IMR-90 (cell line): ENCODE data around the gene POLA2. TPM values are rescaled to one million over a fixed set of nuclear protein-coding genes. Genes with fewer than 3 reads are reported as not detected.
A peak's percentile ranks its signal among the peaks of the same experiment; 100 is the strongest.

Experiments
- ATAC-seq: fragments of 200-7000 bp; cut with Tn5 transposase; 2 replicates; pipeline ENCODE4 v1.9.1; 2020; ENCODE audit warnings: low read depth, mild to moderate bottlenecking, moderate library complexity
- BruUV-seq: library from RNA; stranded (reverse); fragments of 400-500 nt; replicated peaks from 2 replicates; lab custom pipeline; 2021; lab: Mats Ljungman, UMichigan
- CTCF ChIA-PET: fragments of 300-600 bp; formaldehyde crosslinking; extraction: SDS; loops from one replicate; lab custom pipeline; 2021; ENCODE audit warnings: antibody characterized with exemption; lab: Yijun Ruan, JAX
- POLR2A ChIA-PET: fragments of 300-600 bp; sonication (Branson Sonifier 250); formaldehyde crosslinking; loops from one replicate; lab custom pipeline; 2022; ENCODE audit warnings: antibody characterized with exemption; ENCODE audit not compliant: unreplicated experiment; lab: Charles Lee
- DNase-seq: peaks from one replicate; pipeline ENCODE4 v3.0.0; 2013
- H2AFZ ChIP-seq: replicated peaks from 2 replicates; pipeline ENCODE3; 2013; ENCODE audit warnings: low read length, mild to moderate bottlenecking; ENCODE audit not compliant: poor library complexity
- H2AK5ac ChIP-seq: 2 replicates; pipeline ENCODE4 v1.6.1; 2013; ENCODE audit warnings: low read depth, low read length, inconsistent platforms
- H2AK9ac ChIP-seq: replicated peaks from 2 replicates; pipeline ENCODE3; 2013; ENCODE audit warnings: mild to moderate bottlenecking, low read depth, low read length, moderate library complexity; ENCODE audit not compliant: poor library complexity
- H2BK120ac ChIP-seq: 2 replicates; pipeline ENCODE4 v1.6.1; 2013; ENCODE audit warnings: low read depth, low read length, inconsistent platforms
- H2BK15ac ChIP-seq: 3 replicates; pipeline ENCODE4 v1.6.1; 2013; ENCODE audit warnings: low read depth, low read length, inconsistent platforms
- H2BK20ac ChIP-seq: 2 replicates; pipeline ENCODE4 v1.6.1; 2013; ENCODE audit warnings: low read depth, mild to moderate bottlenecking, inconsistent platforms, low read length, moderate library complexity
- H2BK5ac ChIP-seq: 2 replicates; pipeline ENCODE4 v1.6.1; 2013; ENCODE audit warnings: mild to moderate bottlenecking, low read depth, low read length, inconsistent platforms; ENCODE audit not compliant: poor library complexity, severe bottlenecking
- H3K14ac ChIP-seq: replicated peaks from 2 replicates; pipeline ENCODE4 v1.6.1; 2013; ENCODE audit warnings: low read depth, low read length, inconsistent platforms
- H3K18ac ChIP-seq: 2 replicates; pipeline ENCODE4 v1.6.1; 2013; ENCODE audit warnings: low read depth, low read length, control low read depth
- H3K23ac ChIP-seq: 2 replicates; pipeline ENCODE4 v1.6.1; 2013; ENCODE audit warnings: low read depth, low read length, inconsistent platforms
- H3K27ac ChIP-seq: 2 replicates; pipeline ENCODE4 v1.5.1; 2013; ENCODE audit warnings: mild to moderate bottlenecking, control low read depth, low read length; ENCODE audit not compliant: insufficient read depth
- H3K27me3 ChIP-seq: 2 replicates; pipeline ENCODE4 v1.6.1; 2013; ENCODE audit warnings: low read length; ENCODE audit not compliant: control insufficient read depth, insufficient read depth
- H3K36me3 ChIP-seq: 2 replicates; pipeline ENCODE4 v1.6.1; 2013; ENCODE audit warnings: low read length, mixed read lengths; ENCODE audit not compliant: control insufficient read depth, insufficient read depth
- H3K4ac ChIP-seq: 2 replicates; pipeline ENCODE4 v1.6.1; 2013; ENCODE audit warnings: low read depth, low read length, inconsistent platforms
- H3K4me1 ChIP-seq: 2 replicates; pipeline ENCODE4 v1.6.1; 2013; ENCODE audit warnings: low read length, mixed read lengths; ENCODE audit not compliant: control insufficient read depth, insufficient read depth
- H3K4me2 ChIP-seq: 2 replicates; pipeline ENCODE4 v1.6.1; 2013; ENCODE audit warnings: low read depth, mild to moderate bottlenecking, control low read depth, low read length, moderate library complexity
- H3K4me3 ChIP-seq: 2 replicates; pipeline ENCODE4 v1.5.1; 2013; ENCODE audit warnings: low read depth, mild to moderate bottlenecking, control low read depth, low read length, moderate library complexity; ENCODE audit not compliant: insufficient read depth
- H3K56ac ChIP-seq: 2 replicates; pipeline ENCODE4 v1.6.1; 2013; ENCODE audit warnings: low read length, inconsistent platforms; ENCODE audit not compliant: insufficient read depth; ENCODE audit errors: extremely low read depth
- H3K79me1 ChIP-seq, 2 experiments: 2 replicates each; pipeline ENCODE4 v1.6.1; 2013; ENCODE audit warnings: low read length in 2 of 2, inconsistent platforms in 1 of 2, low read depth in 1 of 2
- H3K9ac ChIP-seq: 2 replicates; pipeline ENCODE4 v1.6.1; 2013; ENCODE audit warnings: low read depth, low read length, control low read depth
- H3K9me1 ChIP-seq: 2 replicates; pipeline ENCODE4 v1.6.1; 2013; ENCODE audit warnings: low read length, inconsistent platforms; ENCODE audit not compliant: insufficient read depth
- H3K9me3 ChIP-seq: 2 replicates; pipeline ENCODE4 v1.6.1; 2013; ENCODE audit warnings: low read length; ENCODE audit not compliant: control insufficient read depth, insufficient read depth
- H4K20me1 ChIP-seq: 2 replicates; pipeline ENCODE4 v1.6.1; 2013; ENCODE audit warnings: low read length, inconsistent platforms; ENCODE audit not compliant: insufficient read depth
- H4K5ac ChIP-seq: 2 replicates; pipeline ENCODE4 v1.6.1; 2013; ENCODE audit warnings: mild to moderate bottlenecking, low read depth, low read length, control low read depth
- H4K8ac ChIP-seq, 2 experiments: 2 replicates each; pipeline ENCODE4 v1.6.1; 2013; ENCODE audit warnings: low read depth in 2 of 2, low read length in 2 of 2, control low read depth in 1 of 2, inconsistent platforms in 1 of 2
- H4K91ac ChIP-seq: 2 replicates; pipeline ENCODE4 v1.6.1; 2013; ENCODE audit warnings: low read depth, low read length, inconsistent platforms; ENCODE audit not compliant: insufficient read depth
- BHLHE40 ChIP-seq: fragments of 150-350 bp; IDR thresholded peaks from 2 replicates; pipeline ENCODE4 v1.6.1; 2016; ENCODE audit warnings: mild to moderate bottlenecking, low read depth, low read length
- CEBPB ChIP-seq: IDR thresholded peaks from 2 replicates; pipeline ENCODE4 v1.6.1; 2012; ENCODE audit warnings: low read depth, low read length, improper control_type of control experiment
- CHD1 ChIP-seq: IDR thresholded peaks from 2 replicates; pipeline ENCODE4 v1.6.1; 2012; ENCODE audit warnings: low read depth, low read length, improper control_type of control experiment
- FOS ChIP-seq: fragments of 150-350 bp; IDR thresholded peaks from 2 replicates; pipeline ENCODE4 v1.6.1; 2016; ENCODE audit warnings: low read depth, low read length
- MAFK ChIP-seq: IDR thresholded peaks from 2 replicates; pipeline ENCODE4 v1.6.1; 2012; ENCODE audit warnings: low read depth, low read length, improper control_type of control experiment
- MAZ ChIP-seq: IDR thresholded peaks from 2 replicates; pipeline ENCODE4 v1.6.1; 2012; ENCODE audit warnings: low read depth, mild to moderate bottlenecking, low read length, improper control_type of control experiment, moderate library complexity, borderline replicate concordance
- MXI1 ChIP-seq: IDR thresholded peaks from 2 replicates; pipeline ENCODE4 v1.6.1; 2012; ENCODE audit warnings: low read depth, mild to moderate bottlenecking, low read length, moderate library complexity, borderline replicate concordance
- NFE2L2 ChIP-seq: fragments of 150-350 bp; IDR thresholded peaks from 2 replicates; pipeline ENCODE4 v1.6.1; 2016; ENCODE audit warnings: low read depth, mild to moderate bottlenecking, low read length
- RAD21 ChIP-seq: IDR thresholded peaks from 2 replicates; pipeline ENCODE4 v1.6.1; 2012; ENCODE audit warnings: low read length, improper control_type of control experiment
- RCOR1 ChIP-seq: IDR thresholded peaks from 2 replicates; pipeline ENCODE4 v1.6.1; 2012; ENCODE audit warnings: mild to moderate bottlenecking, low read length, improper control_type of control experiment; ENCODE audit not compliant: insufficient replicate concordance
- RFX5 ChIP-seq: IDR thresholded peaks from 2 replicates; pipeline ENCODE4 v1.8.0; 2012; ENCODE audit warnings: low read depth, mild to moderate bottlenecking, low read length, moderate library complexity
- USF2 ChIP-seq: fragments of 150-350 bp; IDR thresholded peaks from 2 replicates; pipeline ENCODE4 v1.6.1; 2017; ENCODE audit warnings: mild to moderate bottlenecking, antibody characterized with exemption, low read length, low read depth
- WGBS, 2 experiments: methylation state at CpG; one replicate each; pipeline versions ENCODE4 v1.1.5 to v1.1.7; 2013; ENCODE audit warnings: missing lambda C conversion rate in 2 of 2; ENCODE audit not compliant: insufficient read length in 1 of 2; ENCODE audit errors: extremely low coverage in 2 of 2; 5-methylcytosine and 5-hydroxymethylcytosine counted together
- dilution Hi-C: fragments of 300-500 bp; cut with HindIII; formaldehyde crosslinking; loops from one replicate; pipeline ENCODE4 v1.14.3; 2018; ENCODE audit warnings: low sequenced_read_pairs; ENCODE audit not compliant: unreplicated experiment
- in situ Hi-C: fragments of 300-500 bp; cut with MboI; formaldehyde crosslinking; loops from 3 replicates; pipeline ENCODE4 v1.14.3; 2019; ENCODE audit warnings: low sequenced_read_pairs, inconsistent platforms, mixed read lengths
- intact Hi-C: fragments of 100-400 bp; cut with micrococcal nuclease; formaldehyde crosslinking; loops from 2 replicates; pipeline ENCODE4 v1.10.0; 2022
- polyA plus RNA-seq, 3 experiments: library from polyadenylated mRNA; depleted of rRNA; stranded (reverse); fragments of >200 nt; gene quantifications; 2 replicates each; pipeline ENCODE4 v1.2.3, GENCODE V29; 2012; ENCODE audit warnings: low replicate concordance in 1 of 3
- total RNA-seq: library from RNA; depleted of rRNA; stranded (reverse); fragments of >200 nt; gene quantifications from 2 replicates; pipeline ENCODE4 v1.2.3, GENCODE V29; 2012

The POLA2 gene
- total and polyA plus RNA-seq, 2 of the 4 experiments (the other 2 are of a cell fraction) = 14.2 to 17.3 TPM

- H2AK9ac ChIP-seq = peak overlapping the region; percentile 94
- peak overlapping the region; percentile 19; the same call in 1 of the 2 replicates for H3K56ac ChIP-seq
- H4K5ac ChIP-seq = no peak overlapping the region
- in situ Hi-C loops = no loop called here
- ChIA-PET POLR2A (interaction anchor here (0.6 to 0.9 kb wide), 3 partner anchors 19 to 164 kb away, joined by 3 to 4 read pairs (median 4); partner anchors contain the start of gene MALAT1), CTCF (interaction anchor here (0.9 kb wide), 2 partner anchors 16 to 20 kb away, joined by 3 read pairs; no protein-coding TSS in a partner anchor)
- H3K27ac ChIP-seq = peak overlapping the region; percentile 24
- no peak overlapping the region for H2BK15ac ChIP-seq
- H3K9me1 ChIP-seq = peaks cover 10% of the 10 kb centered on the region
- peak overlapping the region; percentile 82 for H3K23ac ChIP-seq
- H2BK120ac ChIP-seq = no peak overlapping the region
- ATAC-seq = no peak
- no peak overlapping the region for H4K91ac ChIP-seq
- DNase-seq = no peak
- H3K4ac ChIP-seq = peak overlapping the region; percentile 59; the same call in 1 of the 2 replicates
- no CpG with 5 or more reads among the region's 5 CpGs for WGBS, 2 experiments
- peak overlapping the region; percentile 6; the same call in 1 of the 2 replicates for H2AK5ac ChIP-seq
- intact Hi-C loops = no loop called here
- no peak overlapping the region for H3K18ac ChIP-seq
- peaks cover 11 to 38% of the 10 kb centered on the region in 2 experiments for H3K79me1 ChIP-seq
- peak overlapping the region; percentile 69 for H3K14ac ChIP-seq
- no peaks in the 10 kb centered on the region for H3K9me3 ChIP-seq
- TF ChIP-seq CHD1 = no peak
- no peak for TF ChIP-seq NFE2L2
- no peak for TF ChIP-seq MAFK
- no peak for TF ChIP-seq BHLHE40
- TF ChIP-seq USF2 = no peak
- no peak for TF ChIP-seq CEBPB
- no peak for TF ChIP-seq MAZ
- no peak for TF ChIP-seq MXI1
- TF ChIP-seq RFX5 = no peak
- no peak for TF ChIP-seq FOS
- TF ChIP-seq RAD21 = no peak
- TF ChIP-seq RCOR1 = no peak
- no peak overlapping the region for H2AFZ ChIP-seq
- peak overlapping the region; percentile 100 for H3K4me2 ChIP-seq
- no peak overlapping the region for H4K8ac ChIP-seq
- H3K36me3 ChIP-seq = peaks cover 9% of the 10 kb centered on the region
- H3K4me3 ChIP-seq = peak overlapping the region; percentile 82
- peak overlapping the region; percentile 98 for H3K9ac ChIP-seq
- peaks cover 43% of the 10 kb centered on the region for H4K20me1 ChIP-seq
- peaks cover 2% of the 10 kb centered on the region; the same call in 1 of the 2 replicates for H3K4me1 ChIP-seq
- no peaks in the 10 kb centered on the region for H3K27me3 ChIP-seq
- H2BK5ac ChIP-seq = peak overlapping the region; percentile 87
- no peak overlapping the region for H2BK20ac ChIP-seq
- dilution Hi-C loops = no loop called here
- BruUV-seq = no TSS peak
These were observed 73.0 kb downstream of the POLA2 start for GRCh38 chr11:65334696-65335295.
